Activated CD4-positive, CD25-positive, alpha-beta regulatory T cell (primary cell): ENCODE measurements around the gene TYW1B.
"Not testable (repeated sequence)": the region's sequence is repeated elsewhere in the genome, so short reads cannot be mapped to it uniquely, and the experiment has no call there.

ENCODE experiments used
- DNase-seq, 4 experiments: peaks; one replicate each; lab custom pipeline; 2025; lab: John Stamatoyannopoulos, UW

TYW1B gene

GRCh38 chr7:72696643-72697042 is 131.4 kb downstream of the TYW1B start:
- not testable (repeated sequence) for DNase-seq

DNA sequence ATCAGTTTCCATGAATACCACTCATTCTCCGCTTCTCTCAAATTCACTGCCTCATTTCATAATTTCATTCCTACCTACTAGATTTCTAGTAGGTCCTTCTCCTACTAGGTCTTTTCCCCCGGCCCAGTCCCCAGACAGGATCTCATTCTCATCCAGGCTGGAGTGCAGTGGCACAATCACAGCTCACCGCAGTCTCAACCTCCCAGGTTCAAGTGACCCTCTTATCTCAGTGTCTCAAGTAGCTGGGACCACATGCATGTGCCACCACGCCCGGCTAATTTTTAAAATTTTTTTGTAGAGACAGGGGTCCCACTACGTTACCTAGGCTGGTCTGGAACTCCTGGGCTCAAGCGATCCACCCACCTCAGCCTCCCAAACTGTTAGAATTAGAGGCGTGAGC is 132.5 kb downstream of the TYW1B start:
- not testable (repeated sequence) for DNase-seq

DNA sequence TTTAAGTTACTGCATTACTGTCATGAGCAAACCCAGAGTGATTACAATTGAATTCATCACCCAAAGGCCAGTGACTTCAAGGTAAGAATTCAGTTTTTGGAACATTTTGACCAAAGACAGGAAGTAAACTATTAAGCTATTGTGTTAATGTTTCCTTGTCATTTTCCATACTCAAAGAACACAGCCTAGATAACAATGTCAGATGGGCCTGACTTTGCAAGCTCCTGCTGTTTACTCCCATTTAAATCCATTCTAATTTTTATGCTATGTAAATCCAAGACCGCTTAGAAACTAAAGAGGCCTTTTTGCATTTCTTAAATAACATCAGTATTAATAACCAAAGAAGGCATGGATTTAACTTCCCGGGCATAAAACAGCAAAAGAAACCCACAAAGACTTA is 136.6 kb downstream of the TYW1B start:
- DNase-seq: not testable (repeated sequence)

DNA sequence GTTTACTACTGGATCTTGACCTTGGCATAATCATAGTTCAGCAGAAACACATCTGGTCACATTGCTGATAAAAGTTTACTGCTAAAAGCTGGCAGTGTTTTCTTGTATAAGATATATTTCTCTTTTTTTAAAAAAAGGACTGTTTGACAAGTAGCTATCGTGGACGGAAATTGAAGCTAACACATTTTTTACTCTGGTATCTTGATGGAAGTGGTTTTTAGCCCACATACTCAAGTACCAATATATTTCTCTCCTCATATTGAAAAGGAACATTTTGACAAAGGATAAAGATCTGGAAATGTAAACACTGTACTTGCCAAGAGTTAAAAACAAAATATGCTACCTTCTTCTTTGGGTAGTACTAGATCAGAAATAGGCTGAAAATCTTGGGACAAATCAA is 137.8 kb downstream of the TYW1B start:
- DNase-seq: not testable (repeated sequence)

DNA sequence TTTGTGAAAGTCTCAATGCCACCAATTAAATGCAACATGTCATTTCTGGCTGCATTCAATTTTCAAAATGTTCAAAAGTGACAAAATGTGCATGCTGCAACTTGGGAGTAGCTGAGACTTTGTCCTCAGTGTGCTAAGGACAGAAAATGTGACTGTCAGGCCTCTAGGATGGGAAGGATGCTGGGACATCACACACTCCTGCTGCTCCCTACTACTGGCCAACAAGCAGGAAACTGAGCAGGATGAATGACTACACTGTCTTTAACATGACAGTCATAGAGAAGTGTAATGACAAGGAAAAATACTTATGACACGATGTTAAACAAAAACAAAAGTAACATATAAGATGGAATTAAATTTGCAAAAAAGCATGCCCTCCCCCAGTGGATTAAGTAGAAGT is 138.7 kb downstream of the TYW1B start:
- not testable (repeated sequence) for DNase-seq

DNA sequence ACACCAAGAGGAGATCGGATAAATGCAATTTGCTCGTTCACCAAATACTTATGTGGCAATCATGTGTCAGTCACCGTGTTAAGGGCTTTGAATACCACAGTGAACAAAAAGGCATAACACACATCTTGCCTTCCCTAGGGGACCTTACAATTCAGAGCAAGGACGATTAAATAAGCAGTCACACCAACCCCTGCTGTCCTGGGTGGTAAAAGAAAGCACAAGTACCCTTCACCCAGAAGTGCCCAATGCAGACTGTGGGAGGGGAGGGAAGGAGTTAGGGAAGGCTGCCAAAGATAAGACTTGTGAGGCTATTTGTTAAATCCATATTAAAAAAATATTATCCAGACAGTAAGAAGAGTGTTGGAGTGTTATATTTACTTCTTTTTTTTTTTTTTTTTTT is 146.8 kb downstream of the TYW1B start:
- DNase-seq: not testable (repeated sequence)

DNA sequence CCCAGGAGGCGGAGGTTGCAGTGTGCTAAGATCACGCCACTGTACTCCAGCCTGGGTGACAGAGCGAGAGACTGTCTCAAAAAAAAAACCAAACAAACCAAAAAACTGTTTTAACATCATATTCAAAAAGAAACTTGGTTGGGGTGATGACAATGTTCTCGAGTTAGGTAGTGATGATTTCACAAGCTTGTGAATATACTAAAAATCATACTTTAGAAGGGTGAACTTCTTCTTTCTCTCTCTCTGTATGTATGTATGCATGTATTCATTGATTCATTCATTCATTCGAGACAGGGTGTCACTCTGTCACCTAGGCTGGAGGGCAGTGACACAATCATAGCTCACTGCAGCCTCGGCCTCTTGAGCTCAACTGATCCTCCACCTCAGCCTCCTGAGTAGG is 151.1 kb downstream of the TYW1B start:
- not testable (repeated sequence) for DNase-seq

DNA sequence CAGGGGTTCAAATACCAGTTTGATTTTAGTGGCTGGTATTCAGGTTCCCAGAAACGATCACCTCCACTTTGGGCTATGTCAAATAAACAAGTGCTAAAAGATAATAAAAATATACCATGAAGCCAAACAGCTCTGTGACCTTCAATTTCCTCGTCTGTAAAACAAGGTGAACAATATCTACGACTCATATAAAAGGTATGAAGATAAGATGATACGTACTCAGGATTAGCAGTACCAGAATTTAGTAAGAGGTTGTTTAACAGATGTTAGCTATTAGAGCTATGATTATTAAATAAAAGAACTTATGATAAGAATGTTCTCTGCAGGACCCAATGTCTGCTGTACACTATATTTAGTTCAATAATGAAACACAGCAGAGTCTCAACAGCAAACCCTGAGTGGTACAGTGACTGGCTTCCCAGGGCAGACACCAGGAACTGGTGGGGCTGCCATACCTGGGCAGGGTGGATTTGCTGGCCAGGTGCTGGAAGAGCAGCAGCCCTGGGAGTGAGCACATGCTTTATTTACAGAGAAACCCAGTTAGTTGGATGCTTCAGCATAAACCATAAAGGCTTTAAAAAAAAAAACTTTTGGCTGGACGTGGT is 151.8 kb downstream of the TYW1B start:
- not testable (repeated sequence) for DNase-seq

DNA sequence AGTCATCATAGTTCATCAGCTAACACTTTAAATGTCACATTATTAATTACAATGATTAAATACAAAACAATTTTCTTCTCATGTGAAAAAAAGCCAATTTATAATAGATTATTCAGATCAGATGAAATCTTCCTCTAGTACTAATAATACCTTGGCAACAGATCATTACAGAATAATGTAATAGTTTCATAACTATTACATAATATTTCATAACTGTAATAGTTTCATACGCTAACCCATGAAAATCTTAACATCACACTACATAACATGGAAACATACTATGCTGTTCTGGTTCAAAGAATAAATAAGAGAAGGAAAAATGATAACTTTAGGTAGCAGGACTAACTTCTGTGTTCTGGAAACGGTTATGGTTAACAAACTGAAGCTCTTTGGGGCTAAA is 152.3 kb downstream of the TYW1B start:
- not testable (repeated sequence) for DNase-seq

DNA sequence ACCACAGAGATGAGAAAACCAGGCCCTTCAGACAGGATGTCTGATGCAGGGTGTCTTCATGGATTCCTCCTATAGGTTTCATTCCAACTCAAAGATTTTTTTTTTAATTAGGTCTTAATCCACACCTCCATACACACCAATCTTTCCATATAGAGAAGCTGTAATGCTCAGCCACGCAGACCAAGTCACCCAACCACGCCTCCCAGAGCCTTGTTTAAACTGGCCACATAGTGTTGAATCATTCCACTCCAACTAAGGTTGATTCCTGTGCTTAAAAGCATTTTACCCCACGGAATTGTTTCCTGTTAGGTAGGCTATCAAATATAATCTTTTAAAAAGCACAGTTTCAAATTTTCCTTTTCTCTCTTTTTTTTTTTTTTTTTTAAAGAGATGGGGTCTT is 153.6 kb downstream of the TYW1B start:
- DNase-seq: no peak

- not testable (repeated sequence) for DNase-seq
These were observed 157.2 kb downstream of the TYW1B start for GRCh38 chr7:72670850-72671249.

DNA sequence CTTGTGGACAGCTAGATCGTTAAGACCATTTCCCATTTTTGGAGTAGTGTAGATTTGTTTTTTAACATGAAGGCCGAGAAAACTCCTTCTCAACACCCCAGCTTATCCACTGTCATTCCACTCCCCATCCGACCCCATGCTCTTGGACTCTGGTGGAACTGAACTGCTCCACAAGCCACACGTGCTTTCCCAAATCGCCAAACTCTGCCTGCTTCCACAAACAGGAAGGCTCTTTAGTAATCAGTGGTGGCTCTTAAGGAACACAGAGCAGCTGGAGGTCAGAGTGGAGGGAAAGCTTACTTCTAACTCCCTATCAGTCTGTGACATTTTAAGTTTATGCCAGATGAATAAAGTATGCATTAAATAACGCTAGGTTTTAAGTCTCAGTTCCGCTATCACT is 159.6 kb downstream of the TYW1B start:
- DNase-seq: not testable (repeated sequence)

GRCh38 chr7:72667049-72667448 is 161.0 kb downstream of the TYW1B start:
- not testable (repeated sequence) for DNase-seq

GRCh38 chr7:72648574-72648973 is 179.4 kb downstream of the TYW1B start:
- not testable (repeated sequence) for DNase-seq

DNA sequence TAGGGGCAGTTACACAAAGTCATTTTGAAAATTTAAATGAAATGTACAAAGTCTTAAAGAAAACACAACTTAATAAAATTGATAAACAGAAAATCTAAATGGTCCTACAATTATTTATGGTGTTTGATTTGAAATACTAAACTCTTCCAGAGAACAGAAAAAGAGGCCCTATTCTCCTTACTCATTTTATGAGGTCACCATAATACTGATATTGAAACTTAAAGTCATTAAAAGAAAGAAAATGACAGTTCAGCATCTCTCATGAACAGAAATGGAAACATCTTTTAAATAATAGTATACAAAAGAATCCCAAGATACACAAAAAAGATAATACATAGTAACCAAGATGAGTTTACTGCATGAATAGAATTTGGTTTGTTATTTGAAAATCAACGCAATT is 184.3 kb downstream of the TYW1B start:
- not testable (repeated sequence) for DNase-seq

DNA sequence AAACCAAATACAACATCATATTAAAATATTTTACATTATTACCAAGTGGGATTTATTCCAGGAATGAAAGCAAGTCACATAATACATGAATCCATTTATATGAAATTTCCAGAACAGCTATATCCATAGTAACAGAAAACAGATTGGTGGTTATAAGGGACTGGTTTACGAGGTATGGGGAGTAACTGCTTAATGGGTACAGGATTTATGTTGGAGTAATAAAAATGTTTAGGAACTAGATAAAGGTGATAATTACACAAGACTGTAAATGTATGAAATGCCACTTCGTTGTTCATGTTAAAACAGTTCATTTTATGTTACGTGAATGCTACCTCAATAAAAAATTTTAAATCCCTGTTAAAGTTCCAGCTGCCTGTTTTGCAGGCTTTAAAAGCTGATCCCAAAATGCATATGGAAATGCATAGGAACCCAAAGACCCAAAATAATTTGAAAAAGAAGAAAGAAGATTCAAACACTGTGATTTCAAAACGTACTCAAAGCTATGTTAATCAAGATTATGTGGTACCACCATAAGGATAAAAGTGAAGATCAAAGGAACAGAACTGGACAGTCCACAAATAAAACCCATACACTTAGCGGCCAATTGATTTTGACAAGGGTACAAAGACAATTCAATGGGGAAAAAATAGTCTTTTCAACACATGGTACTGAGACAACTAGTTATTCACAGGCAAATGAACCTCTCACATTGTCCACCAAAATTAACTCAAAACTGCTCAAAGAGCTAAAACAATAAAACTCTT is 186.3 kb downstream of the TYW1B start:
- DNase-seq: not testable (repeated sequence)

DNA sequence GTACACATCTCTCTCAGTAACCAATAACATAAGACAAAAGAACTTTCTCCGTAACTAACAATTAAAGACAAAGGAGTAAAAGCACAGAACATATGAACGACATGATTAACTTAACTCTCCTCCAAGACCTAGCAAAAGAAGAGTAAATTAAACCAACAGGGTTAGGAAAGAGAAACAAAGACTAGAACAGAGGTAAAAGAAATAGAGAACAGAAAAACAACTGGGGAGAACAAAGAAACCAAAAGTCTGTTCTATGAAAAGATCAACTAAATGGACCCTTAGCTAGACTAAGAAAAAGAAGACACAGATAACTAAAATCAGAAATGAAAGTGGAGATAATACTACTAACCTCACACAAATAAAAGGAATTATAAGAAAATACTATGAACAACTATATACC is 187.3 kb downstream of the TYW1B start:
- DNase-seq: not testable (repeated sequence)

DNA sequence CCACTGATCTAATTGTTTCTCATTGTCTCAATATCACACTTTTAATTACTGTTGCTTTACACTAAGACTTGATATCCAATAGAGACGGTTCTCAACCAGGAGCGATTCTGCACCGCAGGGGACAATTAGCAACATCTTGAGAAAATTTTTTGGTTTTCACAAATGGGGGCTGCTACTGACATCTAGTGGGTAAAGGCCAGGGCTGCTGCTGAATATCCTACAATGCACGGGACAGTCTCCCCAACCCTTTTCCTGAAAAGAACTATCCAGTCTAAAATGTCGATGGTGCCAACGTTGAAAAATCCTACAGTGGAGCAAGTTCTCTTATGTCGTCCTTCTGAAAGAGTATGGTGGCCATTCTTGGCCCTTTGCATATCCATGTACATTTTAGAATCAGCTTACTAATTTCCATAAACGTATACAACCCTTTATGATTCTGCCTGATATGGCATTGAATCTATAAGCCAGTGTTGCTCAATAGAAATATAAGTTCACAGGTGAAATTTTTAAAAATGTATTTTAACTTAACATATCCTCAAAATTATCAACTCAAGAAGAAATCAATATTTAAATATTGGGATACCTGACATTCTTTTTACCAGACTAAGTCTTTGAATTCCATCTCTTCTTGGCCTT is 192.6 kb downstream of the TYW1B start:
- DNase-seq: not testable (repeated sequence)

DNA sequence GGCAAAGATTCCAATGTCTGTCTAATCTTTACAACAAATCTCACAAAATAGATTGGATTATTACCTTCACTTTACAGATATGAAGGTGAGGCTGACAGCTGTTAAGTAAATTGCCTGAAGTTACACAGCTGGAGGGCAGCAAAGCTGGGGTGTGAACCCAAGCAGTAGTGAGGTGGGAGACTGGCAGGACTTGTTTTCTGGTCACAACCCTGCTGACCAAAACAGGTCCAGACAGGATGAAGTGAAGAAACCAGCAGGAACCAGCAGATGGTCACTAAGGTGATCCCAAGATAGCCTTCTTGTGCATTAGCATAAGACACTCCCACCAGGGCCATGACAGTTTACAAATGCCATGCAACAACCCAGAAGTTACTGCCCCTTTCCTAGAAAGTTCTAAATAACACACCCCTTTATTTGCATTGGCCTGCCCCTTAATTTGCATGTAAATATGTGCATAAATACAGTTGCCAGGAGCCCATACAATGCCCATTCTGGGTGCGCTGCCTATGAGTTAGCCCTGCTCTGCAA is 195.2 kb downstream of the TYW1B start:
- DNase-seq: not testable (repeated sequence)

DNA sequence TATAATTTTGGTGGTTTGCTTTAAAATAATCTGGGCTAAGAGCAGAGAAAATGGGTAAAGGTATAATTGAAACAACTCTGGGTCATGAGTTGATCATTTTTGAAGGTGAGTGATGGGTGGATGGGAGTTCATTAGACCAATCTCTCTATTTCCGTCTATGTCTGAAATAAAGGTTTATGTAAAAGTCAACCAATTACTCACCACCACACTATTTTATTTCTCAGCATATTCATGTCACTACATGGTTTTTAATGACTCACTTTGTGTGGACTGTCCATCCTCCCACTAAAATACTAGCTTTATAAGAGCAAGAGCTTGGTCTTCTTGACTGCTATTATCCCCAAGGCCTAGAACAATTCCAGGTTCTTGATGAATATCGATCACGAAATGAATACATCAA is 199.6 kb downstream of the TYW1B start:
- not testable (repeated sequence) for DNase-seq

DNA sequence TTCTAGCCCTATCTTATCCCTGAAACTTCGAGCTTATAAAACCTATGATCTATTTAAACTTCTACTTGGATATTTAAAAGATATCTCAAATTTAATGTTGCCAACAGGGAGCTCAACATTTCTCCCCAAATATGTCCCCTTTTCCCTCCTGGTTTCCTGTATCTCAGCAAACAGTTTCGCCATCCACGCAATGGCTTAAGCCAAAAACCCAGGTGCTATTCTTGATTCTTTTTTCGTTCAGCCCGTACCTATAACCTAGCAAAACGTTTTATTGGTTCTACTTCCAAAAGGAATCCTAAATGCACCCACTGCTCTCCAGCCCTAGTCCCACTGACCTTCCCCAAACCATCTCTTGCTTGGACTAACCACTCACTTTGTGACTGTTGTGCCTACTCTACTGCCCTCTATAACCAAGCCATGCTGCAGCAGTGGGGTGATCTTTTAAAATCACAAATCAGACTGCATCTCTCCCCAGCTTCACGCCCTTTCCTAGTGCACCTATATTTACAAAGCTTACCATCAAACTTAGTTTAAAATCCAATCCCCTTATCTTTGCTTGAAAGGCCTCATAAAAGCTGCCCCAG is 201.5 kb downstream of the TYW1B start:
- not testable (repeated sequence) for DNase-seq

DNA sequence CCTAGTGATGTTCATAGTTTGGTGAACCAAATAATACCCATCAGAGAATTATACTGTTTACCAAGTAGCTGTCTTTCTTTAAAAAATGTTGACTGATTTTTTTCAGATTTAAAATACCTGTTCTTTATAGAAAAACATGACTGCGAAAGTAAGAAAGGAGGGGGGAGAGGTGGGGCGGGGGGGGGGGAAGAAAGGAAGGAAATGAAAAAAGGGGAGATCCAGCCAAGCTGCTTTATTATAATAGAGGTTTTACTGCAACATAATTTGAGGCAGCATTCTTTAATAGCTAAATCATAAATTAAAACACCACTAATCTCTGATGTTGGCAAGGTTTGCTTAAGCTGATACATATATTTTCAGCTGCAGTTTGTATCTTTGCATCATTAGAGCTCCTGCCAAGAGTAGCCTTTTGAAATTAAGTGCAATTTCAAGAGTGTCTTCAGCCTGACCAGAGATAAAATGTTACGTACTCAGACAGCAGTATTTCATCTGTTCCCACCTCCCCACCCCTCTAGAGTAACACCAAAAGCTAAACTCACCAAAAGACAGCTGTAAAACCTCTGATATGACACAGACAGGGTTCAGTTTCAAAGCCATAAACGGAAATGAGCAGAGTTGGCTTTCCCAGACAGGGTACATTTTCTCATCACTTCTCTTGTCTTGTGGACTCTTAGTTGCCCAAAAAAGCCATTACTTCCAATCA is 202.1 kb downstream of the TYW1B start:
- not testable (repeated sequence) for DNase-seq
